ENCODE data around the gene GIPR.

Gene GIPR

DNA sequence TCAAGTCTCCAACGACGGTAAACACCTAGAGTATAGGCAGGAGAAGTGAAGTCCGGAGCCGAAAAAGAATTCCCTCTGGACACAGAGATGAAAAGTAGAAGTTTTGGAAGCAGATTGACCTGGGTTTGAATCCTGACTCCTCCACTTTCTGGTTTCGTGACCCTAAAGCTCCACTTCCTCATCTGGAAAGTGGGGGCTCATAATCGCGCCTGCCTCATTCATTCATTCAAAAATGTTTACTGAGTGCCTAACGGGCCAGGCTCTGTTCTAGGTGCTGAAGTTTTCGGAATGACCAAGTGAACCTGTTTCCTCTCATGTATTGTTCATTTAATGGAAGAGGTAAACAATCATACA, 21.7 kb upstream of the GIPR start:
- TF ChIP-seq, protein P1, sequence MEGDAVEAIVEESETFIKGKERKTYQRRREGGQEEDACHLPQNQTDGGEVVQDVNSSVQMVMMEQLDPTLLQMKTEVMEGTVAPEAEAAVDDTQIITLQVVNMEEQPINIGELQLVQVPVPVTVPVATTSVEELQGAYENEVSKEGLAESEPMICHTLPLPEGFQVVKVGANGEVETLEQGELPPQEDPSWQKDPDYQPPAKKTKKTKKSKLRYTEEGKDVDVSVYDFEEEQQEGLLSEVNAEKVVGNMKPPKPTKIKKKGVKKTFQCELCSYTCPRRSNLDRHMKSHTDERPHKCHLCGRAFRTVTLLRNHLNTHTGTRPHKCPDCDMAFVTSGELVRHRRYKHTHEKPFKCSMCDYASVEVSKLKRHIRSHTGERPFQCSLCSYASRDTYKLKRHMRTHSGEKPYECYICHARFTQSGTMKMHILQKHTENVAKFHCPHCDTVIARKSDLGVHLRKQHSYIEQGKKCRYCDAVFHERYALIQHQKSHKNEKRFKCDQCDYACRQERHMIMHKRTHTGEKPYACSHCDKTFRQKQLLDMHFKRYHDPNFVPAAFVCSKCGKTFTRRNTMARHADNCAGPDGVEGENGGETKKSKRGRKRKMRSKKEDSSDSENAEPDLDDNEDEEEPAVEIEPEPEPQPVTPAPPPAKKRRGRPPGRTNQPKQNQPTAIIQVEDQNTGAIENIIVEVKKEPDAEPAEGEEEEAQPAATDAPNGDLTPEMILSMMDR (IDR thresholded peaks at IDR 0.05; ENCODE audit: extremely low read depth, insufficient read depth, missing control alignments), result no peak
- no peak for DNase-seq (ENCODE audit: low spot score)
- in situ Hi-C loops (cut with MboI; ENCODE audit: low pct_unique_long_range_greater_than_20kb, low sequenced_read_pairs, unreplicated experiment), result no loop called here

GRCh38 chr19:45650722-45651121, 17.3 kb upstream of the GIPR start:
- DNase-seq (ENCODE audit: low spot score), result no peak
- in situ Hi-C loops (cut with MboI; ENCODE audit: low pct_unique_long_range_greater_than_20kb, low sequenced_read_pairs, unreplicated experiment), result no loop called here
- TF ChIP-seq, protein P1 (IDR thresholded peaks at IDR 0.05; ENCODE audit: extremely low read depth, insufficient read depth, missing control alignments), result no peak

GRCh38 chr19:45653634-45654033, 14.4 kb upstream of the GIPR start:
- no peak for DNase-seq (ENCODE audit: low spot score)
- in situ Hi-C loops (cut with MboI; ENCODE audit: low pct_unique_long_range_greater_than_20kb, low sequenced_read_pairs, unreplicated experiment), result no loop called here
- TF ChIP-seq, protein P1 (IDR thresholded peaks at IDR 0.05; ENCODE audit: extremely low read depth, insufficient read depth, missing control alignments), result no peak

- in situ Hi-C loops (cut with MboI; ENCODE audit: low pct_unique_long_range_greater_than_20kb, low sequenced_read_pairs, unreplicated experiment), result no loop called here
- TF ChIP-seq, protein P1 (IDR thresholded peaks at IDR 0.05; ENCODE audit: extremely low read depth, insufficient read depth, missing control alignments), result no peak
- no peak for DNase-seq (ENCODE audit: low spot score)
These were observed 12.9 kb upstream of the GIPR start for GRCh38 chr19:45655073-45655472.

DNA sequence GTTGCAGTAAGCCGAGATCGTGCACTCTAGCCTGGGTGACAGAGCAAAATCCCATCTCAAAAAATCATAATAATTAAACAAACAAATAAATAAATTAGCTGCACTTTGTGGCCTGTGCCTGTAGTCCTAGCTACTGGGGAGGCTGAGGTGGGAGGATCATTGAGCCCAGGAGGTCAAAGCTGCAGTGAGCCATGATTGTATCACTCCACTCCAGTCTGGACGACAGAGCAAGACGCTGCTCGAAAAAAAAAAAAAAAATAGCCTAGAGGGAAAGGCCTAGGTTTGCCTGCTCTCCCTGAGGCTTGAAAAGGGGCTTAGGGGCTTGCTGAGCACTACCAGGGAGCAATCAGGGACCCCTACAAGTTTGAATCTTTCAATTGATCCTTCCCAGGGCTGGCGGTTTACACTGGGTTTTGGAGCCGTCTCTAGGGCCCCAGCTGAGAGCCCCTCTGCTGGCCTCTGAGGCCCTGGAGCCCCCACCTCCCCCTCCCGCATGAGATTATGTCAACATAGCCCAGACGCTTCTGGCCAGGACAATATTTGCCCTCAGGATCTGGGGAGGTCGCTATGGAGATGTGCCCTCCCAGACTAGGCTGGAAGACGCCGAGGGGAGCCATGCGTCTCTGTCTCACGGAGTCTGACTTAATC, 10.4 kb upstream of the GIPR start:
- no peak for DNase-seq (ENCODE audit: low spot score)
- in situ Hi-C loops (cut with MboI; ENCODE audit: low pct_unique_long_range_greater_than_20kb, low sequenced_read_pairs, unreplicated experiment), result no loop called here
- TF ChIP-seq, protein P1 (IDR thresholded peaks at IDR 0.05; ENCODE audit: extremely low read depth, insufficient read depth, missing control alignments), result no peak

DNA sequence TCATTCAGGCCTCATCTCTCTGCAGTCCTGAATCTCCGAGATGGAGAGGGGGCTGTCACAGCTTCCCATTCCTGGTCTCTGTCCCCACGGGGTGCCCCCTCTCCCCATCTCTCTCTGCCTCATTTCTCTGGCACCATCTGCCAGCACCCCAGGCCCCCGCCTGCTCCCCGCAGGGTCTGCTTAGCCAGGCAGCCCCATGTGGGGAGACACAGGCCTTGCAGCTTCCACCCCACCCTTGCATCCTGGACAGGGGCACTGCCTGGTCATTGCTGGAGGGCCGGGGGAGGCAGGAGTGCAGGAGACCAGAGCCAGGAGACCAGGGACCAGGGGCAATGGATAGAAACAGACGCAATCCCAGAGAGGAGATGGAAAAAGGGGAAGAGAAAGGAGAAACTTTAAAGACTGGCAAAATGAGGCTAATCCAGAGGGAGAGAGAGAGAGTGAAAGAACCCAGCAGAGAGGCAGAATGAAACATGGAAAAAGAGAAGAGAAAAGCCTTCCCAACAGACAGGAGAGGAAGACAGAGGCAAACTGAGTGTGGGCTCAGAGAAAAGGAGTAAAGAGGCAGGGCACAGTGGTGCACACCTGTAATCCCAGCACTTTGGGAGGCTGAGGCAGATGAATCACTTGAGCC, 8.8 kb upstream of the GIPR start:
- no peak for DNase-seq (ENCODE audit: low spot score)

More for the DNA sequence above, 8.8 kb upstream of the GIPR start:
- TF ChIP-seq, protein P1 (IDR thresholded peaks at IDR 0.05; ENCODE audit: extremely low read depth, insufficient read depth, missing control alignments), result no peak
- in situ Hi-C loops (cut with MboI; ENCODE audit: low pct_unique_long_range_greater_than_20kb, low sequenced_read_pairs, unreplicated experiment), result no loop called here
